ENCODE results near the gene KIF17.

- no peak for TF ChIP-seq CTCF (IDR thresholded peaks at IDR 0.05; ENCODE audit: low read depth, low read length, poor library complexity, severe bottlenecking)
- TF ChIP-seq EZH2phosphoT487 (IDR thresholded peaks at IDR 0.05; ENCODE audit: borderline replicate concordance, low read length) = no peak
Measured at GRCh38 chr1:20684651-20685050, 33.2 kb downstream of the KIF17 start.

Data from DOHH2 (cell line).